Measurements from ENCODE around the gene MC5R.
"Not testable (repeated sequence)": the region's sequence is repeated elsewhere in the genome, so short reads cannot be mapped to it uniquely, and the experiment has no call there.

The MC5R gene

GRCh38 chr18:13811993-13812392 is 12.0 kb upstream of the MC5R start:
- H3K27me3 Mint-ChIP-seq: no peaks in the 10 kb centered on the region
- no peaks in the 10 kb centered on the region for H3K9me3 Mint-ChIP-seq
- no peak overlapping the region for H3K27ac Mint-ChIP-seq
- no peaks in the 10 kb centered on the region for H3K36me3 Mint-ChIP-seq (ENCODE audit: low read depth)
- H3K4me3 Mint-ChIP-seq: no peak overlapping the region
- H3K4me1 Mint-ChIP-seq (ENCODE audit: low read depth): no peaks in the 10 kb centered on the region

GRCh38 chr18:13813271-13813849 is 10.6 kb upstream of the MC5R start:
- no peaks in the 10 kb centered on the region for H3K9me3 Mint-ChIP-seq
- H3K4me1 Mint-ChIP-seq (ENCODE audit: low read depth): no peaks in the 10 kb centered on the region
- H3K4me3 Mint-ChIP-seq: no peak overlapping the region
- H3K36me3 Mint-ChIP-seq (ENCODE audit: low read depth): no peaks in the 10 kb centered on the region
- H3K27ac Mint-ChIP-seq: no peak overlapping the region
- no peaks in the 10 kb centered on the region for H3K27me3 Mint-ChIP-seq

GRCh38 chr18:13826209-13826608 is 2.3 kb downstream of the MC5R start:
- Mint-ChIP-seq H3K27ac (no peak overlapping the region), H3K36me3 (ENCODE audit: low read depth) (no peaks in the 10 kb centered on the region), H3K4me3 (no peak overlapping the region), H3K9me3 (no peaks in the 10 kb centered on the region), H3K4me1 (ENCODE audit: low read depth) (no peaks in the 10 kb centered on the region), H3K27me3 (peaks cover 32% of the 10 kb centered on the region)

GRCh38 chr18:13831864-13832508 is 8.0 kb downstream of the MC5R start:
- H3K9me3 Mint-ChIP-seq: peaks cover 4% of the 10 kb centered on the region
- H3K4me3 Mint-ChIP-seq: no peak overlapping the region
- H3K36me3 Mint-ChIP-seq (ENCODE audit: low read depth): no peaks in the 10 kb centered on the region
- no peaks in the 10 kb centered on the region for H3K4me1 Mint-ChIP-seq (ENCODE audit: low read depth)
- peaks cover 30% of the 10 kb centered on the region for H3K27me3 Mint-ChIP-seq
- H3K27ac Mint-ChIP-seq: no peak overlapping the region

- Mint-ChIP-seq H3K27me3 (peaks cover 35% of the 10 kb centered on the region), H3K9me3 (peaks cover 4% of the 10 kb centered on the region), H3K4me3 (no peak overlapping the region), H3K4me1 (ENCODE audit: low read depth) (no peaks in the 10 kb centered on the region), H3K27ac (no peak overlapping the region), H3K36me3 (ENCODE audit: low read depth) (no peaks in the 10 kb centered on the region)
Measured at GRCh38 chr18:13834496-13835015, 10.6 kb downstream of the MC5R start.

GRCh38 chr18:13835202-13835601 is 11.3 kb downstream of the MC5R start:
- Mint-ChIP-seq H3K9me3 (peaks cover 4% of the 10 kb centered on the region), H3K36me3 (ENCODE audit: low read depth) (no peaks in the 10 kb centered on the region), H3K27me3 (peaks cover 41% of the 10 kb centered on the region), H3K4me1 (ENCODE audit: low read depth) (no peaks in the 10 kb centered on the region), H3K4me3 (no peak overlapping the region), H3K27ac (no peak overlapping the region)

GRCh38 chr18:13836559-13836958 is 12.6 kb downstream of the MC5R start:
- Mint-ChIP-seq H3K36me3 (ENCODE audit: low read depth) (no peaks in the 10 kb centered on the region), H3K27ac (no peak overlapping the region), H3K27me3 (peaks cover 33% of the 10 kb centered on the region), H3K4me1 (ENCODE audit: low read depth) (no peaks in the 10 kb centered on the region), H3K9me3 (peaks cover 4% of the 10 kb centered on the region), H3K4me3 (no peak overlapping the region)

- peaks cover 17% of the 10 kb centered on the region for H3K9me3 Mint-ChIP-seq
- H3K27ac Mint-ChIP-seq: no peak overlapping the region
- H3K36me3 Mint-ChIP-seq (ENCODE audit: low read depth): no peaks in the 10 kb centered on the region
- no peak overlapping the region for H3K4me3 Mint-ChIP-seq
- no peaks in the 10 kb centered on the region for H3K4me1 Mint-ChIP-seq (ENCODE audit: low read depth)
- peaks cover 4% of the 10 kb centered on the region for H3K27me3 Mint-ChIP-seq
Measured at GRCh38 chr18:13849791-13850190, 25.8 kb downstream of the MC5R start.

GRCh38 chr18:13862898-13863297 is 38.9 kb downstream of the MC5R start:
- not testable (repeated sequence) for H3K9me3 Mint-ChIP-seq; H3K4me1 Mint-ChIP-seq (ENCODE audit: low read depth); H3K27ac Mint-ChIP-seq; H3K4me3 Mint-ChIP-seq; H3K36me3 Mint-ChIP-seq (ENCODE audit: low read depth)
- H3K27me3 Mint-ChIP-seq: peaks cover 31% of the 10 kb centered on the region

GRCh38 chr18:13868501-13869271 is 44.7 kb downstream of the MC5R start:
- no peaks in the 10 kb centered on the region for H3K36me3 Mint-ChIP-seq (ENCODE audit: low read depth)
- peaks cover 46% of the 10 kb centered on the region for H3K27me3 Mint-ChIP-seq
- H3K4me3 Mint-ChIP-seq: no peak overlapping the region
- no peak overlapping the region for H3K27ac Mint-ChIP-seq
- no peaks in the 10 kb centered on the region for H3K4me1 Mint-ChIP-seq (ENCODE audit: low read depth)
- no peaks in the 10 kb centered on the region for H3K9me3 Mint-ChIP-seq

- Mint-ChIP-seq H3K4me3 (no peak overlapping the region), H3K4me1 (ENCODE audit: low read depth) (no peaks in the 10 kb centered on the region), H3K9me3 (no peaks in the 10 kb centered on the region), H3K36me3 (ENCODE audit: low read depth) (no peaks in the 10 kb centered on the region), H3K27me3 (peaks cover 32% of the 10 kb centered on the region), H3K27ac (no peak overlapping the region)
Measured at GRCh38 chr18:13871701-13872100, 47.8 kb downstream of the MC5R start.

- Mint-ChIP-seq H3K9me3 (no peaks in the 10 kb centered on the region), H3K4me1 (ENCODE audit: low read depth) (no peaks in the 10 kb centered on the region), H3K27me3 (peaks cover 26% of the 10 kb centered on the region), H3K36me3 (ENCODE audit: low read depth) (no peaks in the 10 kb centered on the region), H3K27ac (no peak overlapping the region), H3K4me3 (no peak overlapping the region)
Measured at GRCh38 chr18:13872373-13872772, 48.4 kb downstream of the MC5R start.

- H3K9me3 Mint-ChIP-seq: no peaks in the 10 kb centered on the region
- peaks cover 22% of the 10 kb centered on the region for H3K27me3 Mint-ChIP-seq
- no peak overlapping the region for H3K4me3 Mint-ChIP-seq
- H3K36me3 Mint-ChIP-seq (ENCODE audit: low read depth): no peaks in the 10 kb centered on the region
- H3K4me1 Mint-ChIP-seq (ENCODE audit: low read depth): no peaks in the 10 kb centered on the region
- no peak overlapping the region for H3K27ac Mint-ChIP-seq
Measured at GRCh38 chr18:13872932-13873331, 49.0 kb downstream of the MC5R start.

GRCh38 chr18:13874558-13874957 is 50.6 kb downstream of the MC5R start:
- Mint-ChIP-seq H3K36me3 (ENCODE audit: low read depth) (no peaks in the 10 kb centered on the region), H3K9me3 (no peaks in the 10 kb centered on the region), H3K27ac (no peak overlapping the region), H3K4me1 (ENCODE audit: low read depth) (no peaks in the 10 kb centered on the region), H3K4me3 (no peak overlapping the region), H3K27me3 (peaks cover 9% of the 10 kb centered on the region)
